Ureter (tissue), 1 donor: Measurements from ENCODE around the gene SHROOM4. TPM values are rescaled to one million over a fixed set of nuclear protein-coding genes. Genes with fewer than 3 reads are reported as not detected.

Experiments
- DNase-seq: peaks from one replicate; pipeline ENCODE4 v3.0.0-alpha.2; 2020; ENCODE audit warnings: low spot score
- total RNA-seq: library from RNA; stranded (reverse); gene quantifications from one replicate; pipeline ENCODE4 v1.2.4, GENCODE V29; 2023
- donor health status: DM: yes; HTN: yes; CAD: no.

SHROOM4 gene
- total RNA-seq, 1 donor from 2014 or later = 19.3 TPM

GRCh38 chrX:50705042-50705441 is 109.0 kb downstream of the SHROOM4 start:
- DNase-seq = no peak

GRCh38 chrX:50704360-50704759 is 109.6 kb downstream of the SHROOM4 start:
- no peak for DNase-seq

- no peak for DNase-seq
These were observed 113.1 kb downstream of the SHROOM4 start for GRCh38 chrX:50700921-50701320.

- DNase-seq = no peak
These were observed 115.0 kb downstream of the SHROOM4 start for GRCh38 chrX:50698944-50699343.

GRCh38 chrX:50697691-50698090 is 116.3 kb downstream of the SHROOM4 start:
- DNase-seq = no peak

GRCh38 chrX:50691820-50692219 is 122.2 kb downstream of the SHROOM4 start:
- DNase-seq = no peak

GRCh38 chrX:50684871-50685270 is 129.1 kb downstream of the SHROOM4 start:
- no peak for DNase-seq

- DNase-seq = no peak
These were observed 133.0 kb downstream of the SHROOM4 start for GRCh38 chrX:50680990-50681389.

- DNase-seq = no peak
These were observed 136.2 kb downstream of the SHROOM4 start for GRCh38 chrX:50677789-50678188.

GRCh38 chrX:50671661-50672060 is 142.3 kb downstream of the SHROOM4 start:
- no peak for DNase-seq

GRCh38 chrX:50668860-50669259 is 145.1 kb downstream of the SHROOM4 start:
- DNase-seq = no peak

GRCh38 chrX:50648156-50648555 is 165.8 kb downstream of the SHROOM4 start:
- no peak for DNase-seq

- DNase-seq = no peak
These were observed 169.5 kb downstream of the SHROOM4 start for GRCh38 chrX:50644496-50644895.

GRCh38 chrX:50643525-50644137 is 170.4 kb downstream of the SHROOM4 start:
- DNase-seq = no peak

GRCh38 chrX:50638123-50638522 is 175.9 kb downstream of the SHROOM4 start:
- no peak for DNase-seq

GRCh38 chrX:50635817-50636365 is 178.1 kb downstream of the SHROOM4 start:
- no peak for DNase-seq

- no peak for DNase-seq
These were observed 178.8 kb downstream of the SHROOM4 start for GRCh38 chrX:50635162-50635561.

GRCh38 chrX:50629774-50630173 is 184.2 kb downstream of the SHROOM4 start:
- no peak for DNase-seq

GRCh38 chrX:50627696-50628095 is 186.3 kb downstream of the SHROOM4 start:
- no peak for DNase-seq

- no peak for DNase-seq
These were observed 187.6 kb downstream of the SHROOM4 start for GRCh38 chrX:50626432-50626831.

GRCh38 chrX:50622751-50623150 is 191.2 kb downstream of the SHROOM4 start:
- no peak for DNase-seq

- no peak for DNase-seq
These were observed 195.0 kb downstream of the SHROOM4 start for GRCh38 chrX:50618788-50619558.

GRCh38 chrX:50617183-50617582 is 196.8 kb downstream of the SHROOM4 start:
- no peak for DNase-seq
